OCI-LY7 (cell line): Measurements from ENCODE around the gene NAB2. TPM values are rescaled to one million over a fixed set of nuclear protein-coding genes. Genes with fewer than 3 reads are reported as not detected.

Experiments used
- BruUV-seq: library from RNA; stranded (reverse); fragments of 400-500 nt; replicated peaks from 2 replicates; lab custom pipeline; 2021; lab: Mats Ljungman, UMichigan
- CTCF ChIA-PET: fragments of 300-600 bp; sonication (Branson Sonifier 250); formaldehyde crosslinking; loops from one replicate; lab custom pipeline; 2022; ENCODE audit warnings: antibody characterized with exemption; ENCODE audit not compliant: unreplicated experiment; lab: Charles Lee
- POLR2A ChIA-PET: fragments of 300-600 bp; sonication (Branson Sonifier 250); formaldehyde crosslinking; loops from one replicate; lab custom pipeline; 2022; ENCODE audit warnings: antibody characterized with exemption; lab: Charles Lee
- DNase-seq: peaks from one replicate; pipeline ENCODE4 v3.0.0-alpha.2; 2015; ENCODE audit warnings: low spot score
- H2AFZ ChIP-seq: fragments of 200-600 bp; sonication (generic), shearing (Covaris generic); 2 replicates; pipeline ENCODE4 v1.6.1; 2014; ENCODE audit warnings: mild to moderate bottlenecking, antibody characterized with exemption, low read length, moderate library complexity
- H3K27ac ChIP-seq: fragments of 200-600 bp; sonication (generic); 2 replicates; pipeline ENCODE4 v1.5.1; 2014; ENCODE audit warnings: mixed run types, low read depth, mild to moderate bottlenecking, moderate library complexity, low read length, inconsistent platforms; ENCODE audit not compliant: poor library complexity, severe bottlenecking
- H3K36me3 ChIP-seq: fragments of 200-600 bp; sonication (generic); 2 replicates; pipeline ENCODE4 v1.6.1; 2014; ENCODE audit warnings: mild to moderate bottlenecking, antibody characterized with exemption, low read length, moderate library complexity, mixed read lengths; ENCODE audit not compliant: insufficient read depth
- H3K4me1 ChIP-seq: fragments of 200-600 bp; sonication (generic); 2 replicates; pipeline ENCODE4 v1.5.1; 2014; ENCODE audit warnings: mild to moderate bottlenecking, low read length; ENCODE audit not compliant: insufficient read depth, poor library complexity, severe bottlenecking
- H3K4me2 ChIP-seq: fragments of 200-600 bp; sonication (generic); 2 replicates; pipeline ENCODE4 v1.6.1; 2014; ENCODE audit warnings: mild to moderate bottlenecking, low read length
- H3K4me3 ChIP-seq: fragments of 200-600 bp; sonication (generic); 2 replicates; pipeline ENCODE4 v1.5.1; 2014; ENCODE audit warnings: mild to moderate bottlenecking, low read depth, low read length; ENCODE audit not compliant: poor library complexity, severe bottlenecking
- H3K79me2 ChIP-seq: fragments of 200-600 bp; sonication (generic); 2 replicates; pipeline ENCODE4 v1.6.1; 2016; ENCODE audit warnings: low read depth, mild to moderate bottlenecking, low read length, moderate library complexity, mixed read lengths; ENCODE audit not compliant: insufficient read depth
- H3K9me2 ChIP-seq: fragments of 200-600 bp; sonication (generic); 2 replicates; pipeline ENCODE4 v1.6.1; 2016; ENCODE audit warnings: mild to moderate bottlenecking, low read length, mixed read lengths; ENCODE audit not compliant: insufficient read depth
- H3K9me3 ChIP-seq: fragments of 200-600 bp; sonication (generic); 2 replicates; pipeline ENCODE4 v1.6.1; 2014; ENCODE audit warnings: mild to moderate bottlenecking, mixed run types, low read length, mixed read lengths
- H4K20me1 ChIP-seq: fragments of 200-600 bp; sonication (generic); 2 replicates; pipeline ENCODE4 v1.6.1; 2014; ENCODE audit warnings: mild to moderate bottlenecking, antibody characterized with exemption, low read length, moderate library complexity, mixed read lengths; ENCODE audit not compliant: insufficient read depth
- CTCF ChIP-seq: fragments of 200-600 bp; sonication (generic); conservative IDR thresholded peaks from 2 replicates; pipeline ENCODE4 v1.5.1; 2014; ENCODE audit warnings: mild to moderate bottlenecking, antibody characterized with exemption, low read length, moderate library complexity, mixed read lengths
- EZH2phosphoT487 ChIP-seq: fragments of 200-600 bp; sonication (generic); IDR thresholded peaks from 2 replicates; pipeline ENCODE4 v1.6.1; 2018; ENCODE audit warnings: low read depth, borderline replicate concordance, mild to moderate bottlenecking, mixed run types, antibody characterized with exemption, low read length, moderate library complexity, mixed read lengths
- intact Hi-C: fragments of 100-400 bp; cut with micrococcal nuclease; formaldehyde crosslinking; loops from one replicate; pipeline ENCODE4 v1.10.0; 2022; ENCODE audit not compliant: unreplicated experiment
- total RNA-seq, 2 experiments: library from RNA; depleted of rRNA in 1 of 2; stranded (reverse); fragments of >200 nt in 1 of 2; shearing (Covaris generic) in 1 of 2; gene quantifications; 2 replicates each; pipeline ENCODE4 v1.2.3, GENCODE V29; 2014 to 2022

The NAB2 gene
- total RNA-seq, 2 experiments from 2014 or later: 6.8 to 8.5 TPM

GRCh38 chr12:57087010-57087690 lies 1.8 kb upstream of the NAB2 start:
- TF ChIP-seq CTCF: no peak
- TF ChIP-seq EZH2phosphoT487: no peak
- POLR2A ChIA-PET: interaction anchor here (0.6 to 2.3 kb wide), 4 partner anchors 10 to 1262 kb away, joined by 3 to 9 read pairs (median 6); partner anchors contain the start of gene STAT6
- Histone ChIP-seq H3K4me3 (peak overlapping the region; percentile 79), H3K36me3 (peaks cover 2% of the 10 kb centered on the region; the same call in 1 of the 2 replicates), H3K79me2 (no peaks in the 10 kb centered on the region), H3K9me2 (no peaks in the 10 kb centered on the region), H2AFZ (peak overlapping the region; percentile 96), H4K20me1 (no peaks in the 10 kb centered on the region), H3K27ac (peak overlapping the region; percentile 88), H3K4me1 (peaks cover 35% of the 10 kb centered on the region), H3K9me3 (no peaks in the 10 kb centered on the region), H3K4me2 (peak overlapping the region; percentile 96)
- intact Hi-C loops: loop anchor here (1.0 to 5.0 kb wide), 4 partner anchors 154 to 710 kb away; partner anchors contain the start of gene PTGES3
- peak; percentile 70 for DNase-seq
- no TSS peak for BruUV-seq
- CTCF ChIA-PET: interaction anchor here (0.5 kb wide), 1 partner anchor 24 kb away, joined by 4 read pairs; no protein-coding TSS in a partner anchor

GRCh38 chr12:57087691-57088353 lies 1.1 kb upstream of the NAB2 start:
- H4K20me1 ChIP-seq: no peaks in the 10 kb centered on the region
- peak overlapping the region; percentile 88 for H3K27ac ChIP-seq
- no TSS peak for BruUV-seq
- peaks cover 35% of the 10 kb centered on the region for H3K4me1 ChIP-seq
- H2AFZ ChIP-seq: peak overlapping the region; percentile 96
- DNase-seq: peak; percentile 77
- intact Hi-C loops: loop anchor here (1.0 to 5.0 kb wide), 5 partner anchors 24 to 711 kb away; partner anchors contain the start of gene PTGES3
- no peak for TF ChIP-seq EZH2phosphoT487
- TF ChIP-seq CTCF: no peak
- peak overlapping the region; percentile 79 for H3K4me3 ChIP-seq
- no peaks in the 10 kb centered on the region for H3K9me2 ChIP-seq
- ChIA-PET POLR2A (interaction anchor here (0.6 to 2.3 kb wide), 3 partner anchors 9 to 1263 kb away, joined by 3 to 9 read pairs (median 4); partner anchors contain the start of gene STAT6), CTCF (no interaction called here)
- H3K9me3 ChIP-seq: no peaks in the 10 kb centered on the region
- H3K36me3 ChIP-seq: peaks cover 8% of the 10 kb centered on the region; the same call in 1 of the 2 replicates
- no peaks in the 10 kb centered on the region for H3K79me2 ChIP-seq
- peak overlapping the region; percentile 96 for H3K4me2 ChIP-seq
